G401.6 (cell line): ENCODE measurements around the gene ZNF316.

ENCODE experiments used
- FAIRE-seq: peaks from 2 replicates; lab custom pipeline; 2012; peaks lifted over from hg19 to GRCh38; lab: Jason Lieb, UNC

The ZNF316 gene

GRCh38 chr7:6636741-6637543 is at the start of gene ZNF316:
Gene ZNF316 (plus strand): TSS chr7:6637318. CDS start chr7:6642410, 5,092 bp downstream.
- no peak for FAIRE-seq

GRCh38 chr7:6588566-6588965 is 48.6 kb upstream of the ZNF316 start:
- no peak for FAIRE-seq

DNA sequence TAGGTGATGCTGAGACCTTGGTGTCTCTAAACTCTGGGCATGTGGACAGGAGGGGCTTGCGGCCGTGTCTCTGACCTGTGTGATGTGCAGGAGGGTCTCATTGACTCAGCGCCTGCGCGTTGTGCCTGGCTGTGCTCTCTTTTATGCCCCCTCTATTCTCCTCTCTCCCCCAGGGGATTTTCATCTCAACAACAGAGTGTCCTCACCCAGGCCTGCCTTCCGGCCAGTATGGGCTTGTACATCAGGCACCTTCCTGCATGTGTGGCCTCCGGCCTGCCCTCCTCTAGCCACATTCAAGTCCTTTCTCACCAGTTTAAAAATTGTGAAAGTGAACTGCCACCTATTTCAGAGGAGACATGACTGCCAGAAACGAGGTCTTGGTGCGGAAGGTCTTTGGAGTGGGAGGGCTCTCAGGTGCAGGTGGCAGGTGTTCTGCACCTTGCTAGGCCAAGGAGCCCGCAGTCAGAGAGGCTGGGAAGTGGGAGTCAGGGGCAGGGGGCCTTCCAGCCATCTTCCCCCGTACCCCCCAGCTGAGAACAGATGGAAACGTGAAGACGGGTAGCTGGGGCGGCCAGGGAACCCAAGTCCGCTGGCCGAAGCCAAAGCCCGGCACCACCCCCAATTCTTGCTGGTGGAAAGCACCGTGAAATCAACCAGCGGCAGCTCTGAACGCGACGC is 47.8 kb upstream of the ZNF316 start:
- no peak for FAIRE-seq

GRCh38 chr7:6589829-6590644 is 47.1 kb upstream of the ZNF316 start, which contains the start of gene INTS15:
Gene INTS15 (plus strand): TSS chr7:6590021. CDS start chr7:6590284, 263 bp downstream.
- no peak for FAIRE-seq

DNA sequence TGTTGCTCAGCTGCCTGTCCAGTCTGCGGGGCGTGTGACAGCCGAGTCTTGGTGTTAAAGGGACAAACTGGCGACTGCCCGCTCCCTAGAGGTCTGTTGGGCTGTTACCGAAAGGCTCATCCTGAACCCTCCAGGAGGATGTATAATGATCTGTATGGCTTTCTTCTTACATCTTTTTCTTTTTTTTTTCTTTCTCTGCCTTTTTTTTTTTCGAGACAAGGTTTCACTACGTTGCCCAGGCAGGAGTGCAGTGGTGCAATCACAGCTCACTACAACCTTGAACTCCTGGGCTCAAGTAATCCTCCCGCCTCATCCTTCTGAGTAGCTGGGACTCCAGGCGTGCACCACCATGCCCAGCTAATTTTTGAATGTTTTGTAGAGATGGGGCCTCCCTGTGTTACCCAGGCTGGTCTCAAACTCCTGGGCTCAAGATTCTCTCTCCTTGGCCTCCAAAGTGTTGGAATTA is 46.4 kb upstream of the ZNF316 start:
- no peak for FAIRE-seq

- FAIRE-seq = no peak
These were observed 37.0 kb upstream of the ZNF316 start for GRCh38 chr7:6600093-6600492.

- FAIRE-seq = no peak
These were observed 32.7 kb upstream of the ZNF316 start for GRCh38 chr7:6604458-6604857.

GRCh38 chr7:6606866-6607583 is 30.1 kb upstream of the ZNF316 start:
- FAIRE-seq = no peak

DNA sequence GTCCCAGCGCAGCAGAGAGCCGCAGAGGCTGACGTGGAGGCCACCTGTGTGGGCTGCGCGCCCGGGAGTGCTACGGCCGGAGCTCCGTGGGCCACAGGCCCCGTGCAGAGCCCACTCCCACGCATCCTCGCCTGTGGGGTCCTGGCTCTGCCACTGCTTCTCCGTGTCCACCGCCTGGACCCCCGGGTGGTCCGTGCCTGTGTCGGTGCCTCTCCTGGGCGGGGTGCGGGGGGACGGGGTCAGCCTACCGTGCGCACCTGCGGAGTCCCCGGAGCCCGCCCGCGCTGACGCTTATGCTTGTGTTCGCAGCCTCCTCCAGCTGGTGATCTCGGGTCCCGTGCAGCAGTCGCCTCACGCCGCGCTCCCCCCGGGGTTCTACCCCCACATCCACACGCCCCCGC is 29.5 kb upstream of the ZNF316 start:
- no peak for FAIRE-seq

GRCh38 chr7:6608081-6608480 is 29.0 kb upstream of the ZNF316 start:
- no peak for FAIRE-seq

DNA sequence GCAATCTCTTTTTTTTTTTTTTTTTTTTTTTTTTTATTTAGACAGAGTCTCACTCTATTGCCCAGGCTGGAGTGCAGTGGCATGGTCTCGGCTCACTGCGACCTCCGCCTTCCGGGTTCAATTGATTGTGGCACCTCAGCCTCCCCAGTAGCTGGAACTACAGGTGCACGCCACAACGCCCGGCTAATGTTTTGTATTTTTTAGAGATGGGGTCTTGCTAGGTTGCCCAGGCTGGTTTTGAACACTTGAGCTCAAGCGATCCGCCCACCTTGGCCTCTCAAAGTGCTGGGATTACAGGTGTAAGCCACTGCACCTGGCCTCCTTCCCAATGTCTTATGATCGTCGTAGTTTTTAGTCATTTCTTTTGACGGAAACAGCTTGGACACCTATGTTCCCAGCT is 28.3 kb upstream of the ZNF316 start:
- FAIRE-seq = no peak

DNA sequence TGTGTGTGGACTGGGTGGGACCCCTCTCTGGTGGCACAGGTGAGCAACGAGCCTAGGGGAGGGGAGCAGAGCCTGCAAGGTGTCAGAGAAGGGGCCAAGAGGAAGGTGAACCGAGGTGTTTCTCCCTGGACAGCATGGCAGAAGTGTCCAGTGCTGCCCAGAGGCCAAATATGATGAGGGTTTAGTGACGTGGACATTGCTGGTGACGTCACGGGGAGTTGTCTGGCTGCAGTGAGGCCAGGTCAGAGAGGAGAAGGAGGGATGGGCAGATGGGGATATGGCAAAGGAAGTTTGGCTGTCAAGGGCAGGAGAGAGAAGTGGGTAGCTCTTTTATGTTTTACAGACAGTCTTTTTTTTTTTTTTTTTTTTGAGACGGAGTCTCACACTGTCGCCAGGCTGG is 24.3 kb upstream of the ZNF316 start:
- no peak for FAIRE-seq

GRCh38 chr7:6613706-6614105 is 23.4 kb upstream of the ZNF316 start:
- no peak for FAIRE-seq

- no peak for FAIRE-seq
These were observed 22.0 kb upstream of the ZNF316 start, which contains the start of gene ZNF853 for GRCh38 chr7:6614953-6615722. Gene ZNF853 (plus strand): TSS chr7:6615610. CDS start chr7:6616175, 565 bp downstream.

DNA sequence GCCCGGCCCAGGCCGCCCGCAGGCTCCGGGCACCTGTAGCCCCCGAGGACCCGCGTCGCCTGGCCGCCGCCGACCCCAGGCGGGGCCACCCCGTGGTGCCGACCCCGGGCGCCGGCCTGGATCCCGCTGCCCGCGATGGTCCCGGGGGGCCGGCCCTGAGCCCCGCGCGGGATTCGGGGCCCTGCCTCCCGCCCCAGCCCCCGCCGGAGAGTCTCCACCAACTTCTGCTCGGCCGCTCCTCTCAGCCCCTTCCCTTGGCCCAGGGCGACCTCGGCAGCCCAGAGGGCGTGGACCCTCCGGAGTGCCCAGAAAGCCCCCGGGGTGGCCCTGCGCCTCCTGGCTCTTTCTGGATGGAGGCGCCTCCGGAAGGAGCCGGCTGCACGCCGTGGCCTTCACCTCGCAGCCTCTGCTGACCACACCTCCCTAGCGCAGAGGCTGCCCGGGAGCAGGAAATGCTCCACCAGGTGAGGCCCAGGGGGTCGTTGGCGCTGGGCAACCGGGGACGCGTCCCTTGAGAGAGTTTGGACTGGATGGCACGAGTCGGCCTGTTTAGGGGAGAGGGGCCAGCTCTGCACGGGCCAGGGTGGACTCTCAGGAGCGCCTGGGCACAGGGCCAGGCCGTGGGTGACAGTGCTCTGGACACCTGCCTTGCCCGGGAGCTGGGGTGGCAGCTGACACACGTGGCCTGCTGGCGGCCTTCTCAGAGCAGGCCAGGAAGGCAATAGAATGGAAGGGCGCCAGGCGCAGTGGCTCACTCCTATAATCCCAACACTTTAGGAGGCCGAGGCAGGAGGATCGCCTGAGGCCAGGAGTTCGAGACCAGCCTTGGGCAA is 21.2 kb upstream of the ZNF316 start:
- FAIRE-seq = no peak

GRCh38 chr7:6616854-6617643 is 20.1 kb upstream of the ZNF316 start:
- FAIRE-seq = no peak

GRCh38 chr7:6618621-6619020 is 18.5 kb upstream of the ZNF316 start:
- FAIRE-seq = no peak

DNA sequence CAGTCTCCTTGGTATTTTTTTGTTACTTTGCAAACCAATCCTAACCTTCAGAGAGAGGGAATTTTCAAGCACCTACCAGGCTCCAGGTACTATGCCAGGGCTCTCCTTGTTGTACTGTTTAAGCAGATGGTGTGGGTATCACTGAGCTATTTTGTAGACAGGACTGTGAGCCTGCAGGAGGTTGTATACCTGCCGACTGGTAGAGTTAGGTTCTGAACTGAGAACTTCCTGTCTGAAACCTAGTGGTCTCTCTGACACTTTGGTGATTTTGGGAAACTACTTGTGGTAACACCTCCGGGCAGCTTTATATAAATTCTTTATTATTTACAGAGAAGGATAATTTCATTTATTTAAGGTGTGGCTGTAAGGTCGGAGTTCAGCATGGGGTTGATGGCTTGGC is 17.2 kb upstream of the ZNF316 start:
- FAIRE-seq = no peak
